Activated T-cell treated with anti-CD3 and anti-CD28 coated beads, Interleukin-2, amount 50 U/mL, for 24 hours (primary cell): Measurements from ENCODE around the gene KIN.
"Not testable (repeated sequence)": the region's sequence is repeated elsewhere in the genome, so short reads cannot be mapped to it uniquely, and the experiment has no call there.

Source experiments
- DNase-seq: peaks from one replicate; pipeline ENCODE4 v3.0.0-alpha.2; 2020
- H3K27ac Mint-ChIP-seq: 2 replicates; pipeline ENCODE4 v1.8.0; 2020; ENCODE audit warnings: mild to moderate bottlenecking, mixed read lengths
- H3K27me3 Mint-ChIP-seq: 2 replicates; pipeline ENCODE4 v1.8.0; 2020; ENCODE audit warnings: mixed read lengths
- H3K36me3 Mint-ChIP-seq: 2 replicates; pipeline ENCODE4 v1.8.0; 2020; ENCODE audit warnings: low read depth, mixed read lengths
- H3K4me1 Mint-ChIP-seq: 2 replicates; pipeline ENCODE4 v1.8.0; 2020; ENCODE audit warnings: low read depth, mixed read lengths
- H3K4me3 Mint-ChIP-seq: 2 replicates; pipeline ENCODE4 v1.8.0; 2020; ENCODE audit warnings: mild to moderate bottlenecking, moderate library complexity, mixed read lengths
- H3K9me3 Mint-ChIP-seq: 2 replicates; pipeline ENCODE4 v1.8.0; 2020; ENCODE audit warnings: mixed read lengths

KIN gene

GRCh38 chr10:7776777-7777176 lies 11.0 kb downstream of the KIN start:
- no peaks in the 10 kb centered on the region for H3K27me3 Mint-ChIP-seq
- H3K9me3 Mint-ChIP-seq: no peaks in the 10 kb centered on the region
- H3K4me1 Mint-ChIP-seq: peaks cover 8% of the 10 kb centered on the region
- peaks cover 88% of the 10 kb centered on the region for H3K36me3 Mint-ChIP-seq
- no peak for DNase-seq
- H3K27ac Mint-ChIP-seq: no peak overlapping the region
- no peak overlapping the region for H3K4me3 Mint-ChIP-seq

GRCh38 chr10:7773845-7774801 lies 13.7 kb downstream of the KIN start:
- DNase-seq: no peak
- H3K36me3 Mint-ChIP-seq: peaks cover 92% of the 10 kb centered on the region
- H3K4me1 Mint-ChIP-seq: no peaks in the 10 kb centered on the region
- H3K27me3 Mint-ChIP-seq: no peaks in the 10 kb centered on the region
- H3K4me3 Mint-ChIP-seq: no peak overlapping the region
- no peaks in the 10 kb centered on the region for H3K9me3 Mint-ChIP-seq
- H3K27ac Mint-ChIP-seq: no peak overlapping the region

- Mint-ChIP-seq H3K4me1 (no peaks in the 10 kb centered on the region), H3K27ac (no peak overlapping the region), H3K36me3 (peaks cover 92% of the 10 kb centered on the region), H3K4me3 (no peak overlapping the region), H3K27me3 (no peaks in the 10 kb centered on the region), H3K9me3 (no peaks in the 10 kb centered on the region)
- no peak for DNase-seq
These were observed 19.4 kb downstream of the KIN start for GRCh38 chr10:7768417-7768816.

- no peaks in the 10 kb centered on the region for H3K27me3 Mint-ChIP-seq
- H3K36me3 Mint-ChIP-seq: peaks cover 93% of the 10 kb centered on the region
- no peak for DNase-seq
- H3K4me3 Mint-ChIP-seq: no peak overlapping the region
- H3K4me1 Mint-ChIP-seq: no peaks in the 10 kb centered on the region
- H3K27ac Mint-ChIP-seq: no peak overlapping the region
- no peaks in the 10 kb centered on the region for H3K9me3 Mint-ChIP-seq
These were observed 20.6 kb downstream of the KIN start for GRCh38 chr10:7767209-7767608.

- DNase-seq: no peak
- Mint-ChIP-seq H3K27ac (no peak overlapping the region), H3K9me3 (no peaks in the 10 kb centered on the region), H3K4me3 (no peak overlapping the region), H3K27me3 (no peaks in the 10 kb centered on the region), H3K36me3 (peaks cover 93% of the 10 kb centered on the region), H3K4me1 (no peaks in the 10 kb centered on the region)
These were observed 21.6 kb downstream of the KIN start for GRCh38 chr10:7766241-7766640.

GRCh38 chr10:7763929-7764328 lies 23.9 kb downstream of the KIN start:
- Mint-ChIP-seq H3K36me3 (peaks cover 90% of the 10 kb centered on the region), H3K27me3 (no peaks in the 10 kb centered on the region), H3K4me1 (no peaks in the 10 kb centered on the region), H3K9me3 (no peaks in the 10 kb centered on the region), H3K4me3 (no peak overlapping the region), H3K27ac (no peak overlapping the region)
- no peak for DNase-seq

- Mint-ChIP-seq H3K36me3 (peaks cover 91% of the 10 kb centered on the region), H3K9me3 (no peaks in the 10 kb centered on the region), H3K27ac (no peak overlapping the region)
These were observed 31.3 kb downstream of the KIN start for GRCh38 chr10:7756360-7756992.

GRCh38 chr10:7755103-7755502 lies 32.7 kb downstream of the KIN start:
- no peak overlapping the region for H3K4me3 Mint-ChIP-seq
- peaks cover 86% of the 10 kb centered on the region for H3K36me3 Mint-ChIP-seq
- H3K4me1 Mint-ChIP-seq: no peaks in the 10 kb centered on the region
- H3K9me3 Mint-ChIP-seq: no peaks in the 10 kb centered on the region
- no peaks in the 10 kb centered on the region for H3K27me3 Mint-ChIP-seq
- DNase-seq: no peak
- H3K27ac Mint-ChIP-seq: no peak overlapping the region

More at GRCh38 chr10:7756360-7756992, 31.3 kb downstream of the KIN start:
- no peak overlapping the region for H3K4me3 Mint-ChIP-seq
- no peaks in the 10 kb centered on the region for H3K4me1 Mint-ChIP-seq
- no peaks in the 10 kb centered on the region for H3K27me3 Mint-ChIP-seq
- DNase-seq: no peak

- H3K27ac Mint-ChIP-seq: no peak overlapping the region
These were observed 35.5 kb downstream of the KIN start for GRCh38 chr10:7752251-7752650.

GRCh38 chr10:7750222-7750621 lies 37.6 kb downstream of the KIN start:
- Mint-ChIP-seq H3K27ac (no peak overlapping the region), H3K36me3 (peaks cover 50% of the 10 kb centered on the region), H3K27me3 (no peaks in the 10 kb centered on the region), H3K9me3 (no peaks in the 10 kb centered on the region), H3K4me3 (no peak overlapping the region), H3K4me1 (no peaks in the 10 kb centered on the region)
- DNase-seq: no peak

More at GRCh38 chr10:7752251-7752650, 35.5 kb downstream of the KIN start:
- no peak for DNase-seq
- H3K9me3 Mint-ChIP-seq: no peaks in the 10 kb centered on the region
- H3K27me3 Mint-ChIP-seq: no peaks in the 10 kb centered on the region
- no peaks in the 10 kb centered on the region for H3K4me1 Mint-ChIP-seq
- no peak overlapping the region for H3K4me3 Mint-ChIP-seq
- peaks cover 70% of the 10 kb centered on the region for H3K36me3 Mint-ChIP-seq

GRCh38 chr10:7748637-7749036 lies 39.2 kb downstream of the KIN start:
- not testable (repeated sequence) for H3K4me3 Mint-ChIP-seq, H3K27me3 Mint-ChIP-seq, H3K9me3 Mint-ChIP-seq, H3K27ac Mint-ChIP-seq, H3K4me1 Mint-ChIP-seq, DNase-seq
- H3K36me3 Mint-ChIP-seq: peaks cover 35% of the 10 kb centered on the region

GRCh38 chr10:7744307-7744706 lies 43.5 kb downstream of the KIN start:
- no peak overlapping the region for H3K27ac Mint-ChIP-seq
- no peaks in the 10 kb centered on the region for H3K27me3 Mint-ChIP-seq
- DNase-seq: no peak
- H3K4me3 Mint-ChIP-seq: no peak overlapping the region
- H3K4me1 Mint-ChIP-seq: no peaks in the 10 kb centered on the region
- H3K36me3 Mint-ChIP-seq: peaks cover 2% of the 10 kb centered on the region
- H3K9me3 Mint-ChIP-seq: no peaks in the 10 kb centered on the region

- Mint-ChIP-seq H3K9me3 (no peaks in the 10 kb centered on the region), H3K27ac (no peak overlapping the region), H3K36me3 (no peaks in the 10 kb centered on the region), H3K4me3 (no peak overlapping the region), H3K27me3 (no peaks in the 10 kb centered on the region), H3K4me1 (no peaks in the 10 kb centered on the region)
- no peak for DNase-seq
These were observed 49.0 kb downstream of the KIN start for GRCh38 chr10:7738536-7739407.

GRCh38 chr10:7734821-7735220 lies 53.0 kb downstream of the KIN start:
- H3K4me3 Mint-ChIP-seq: no peak overlapping the region
- no peak overlapping the region for H3K27ac Mint-ChIP-seq
- no peaks in the 10 kb centered on the region for H3K36me3 Mint-ChIP-seq
- no peaks in the 10 kb centered on the region for H3K4me1 Mint-ChIP-seq
- no peak for DNase-seq
- H3K27me3 Mint-ChIP-seq: peaks cover 14% of the 10 kb centered on the region
- H3K9me3 Mint-ChIP-seq: no peaks in the 10 kb centered on the region
